ENCODE results near the gene LCN2. TPM values are rescaled to one million over a fixed set of nuclear protein-coding genes. Genes with fewer than 3 reads are reported as not detected.

The LCN2 gene
- total RNA-seq, 1 experiment from 2014 or later = 4,208 TPM

GRCh38 chr9:128101690-128102089 lies 47.6 kb upstream of the LCN2 start:
- H3K4me3 Mint-ChIP-seq (ENCODE audit: low read depth, unreplicated experiment) = no peak overlapping the region
- no peaks in the 10 kb centered on the region for H3K9me3 Mint-ChIP-seq (ENCODE audit: low read depth, unreplicated experiment)
- intact Hi-C loops (cut with micrococcal nuclease; ENCODE audit: unreplicated experiment) = no loop called here
- TF ChIP-seq, protein P1, sequence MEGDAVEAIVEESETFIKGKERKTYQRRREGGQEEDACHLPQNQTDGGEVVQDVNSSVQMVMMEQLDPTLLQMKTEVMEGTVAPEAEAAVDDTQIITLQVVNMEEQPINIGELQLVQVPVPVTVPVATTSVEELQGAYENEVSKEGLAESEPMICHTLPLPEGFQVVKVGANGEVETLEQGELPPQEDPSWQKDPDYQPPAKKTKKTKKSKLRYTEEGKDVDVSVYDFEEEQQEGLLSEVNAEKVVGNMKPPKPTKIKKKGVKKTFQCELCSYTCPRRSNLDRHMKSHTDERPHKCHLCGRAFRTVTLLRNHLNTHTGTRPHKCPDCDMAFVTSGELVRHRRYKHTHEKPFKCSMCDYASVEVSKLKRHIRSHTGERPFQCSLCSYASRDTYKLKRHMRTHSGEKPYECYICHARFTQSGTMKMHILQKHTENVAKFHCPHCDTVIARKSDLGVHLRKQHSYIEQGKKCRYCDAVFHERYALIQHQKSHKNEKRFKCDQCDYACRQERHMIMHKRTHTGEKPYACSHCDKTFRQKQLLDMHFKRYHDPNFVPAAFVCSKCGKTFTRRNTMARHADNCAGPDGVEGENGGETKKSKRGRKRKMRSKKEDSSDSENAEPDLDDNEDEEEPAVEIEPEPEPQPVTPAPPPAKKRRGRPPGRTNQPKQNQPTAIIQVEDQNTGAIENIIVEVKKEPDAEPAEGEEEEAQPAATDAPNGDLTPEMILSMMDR (IDR thresholded peaks at IDR 0.05; ENCODE audit: unreplicated experiment) = no peak
- CTCF ChIA-PET = interaction anchor here (0.6 kb wide), 1 partner anchor 53 kb away, joined by 3 read pairs; no protein-coding TSS in a partner anchor
- no peaks in the 10 kb centered on the region for H3K27me3 Mint-ChIP-seq (ENCODE audit: unreplicated experiment)
- peaks cover 13% of the 10 kb centered on the region for H3K4me1 Mint-ChIP-seq (ENCODE audit: low read depth, unreplicated experiment)
- DNase-seq = no peak
- peaks cover 79% of the 10 kb centered on the region for H3K36me3 Mint-ChIP-seq (ENCODE audit: insufficient read depth, unreplicated experiment)
- H3K27ac Mint-ChIP-seq (ENCODE audit: unreplicated experiment) = no peak overlapping the region
- no TSS peak for BruUV-seq (replicated peaks)

- CTCF ChIA-PET = interaction anchor here (0.6 kb wide), 1 partner anchor 54 kb away, joined by 3 read pairs; no protein-coding TSS in a partner anchor
- peak overlapping the region; percentile 58 for H3K27ac Mint-ChIP-seq (ENCODE audit: unreplicated experiment)
- TF ChIP-seq, protein P1 (IDR thresholded peaks at IDR 0.05; ENCODE audit: unreplicated experiment) = no peak
- BruUV-seq (replicated peaks) = no TSS peak
- intact Hi-C loops (cut with micrococcal nuclease; ENCODE audit: unreplicated experiment) = no loop called here
- no peak for DNase-seq
- H3K4me1 Mint-ChIP-seq (ENCODE audit: low read depth, unreplicated experiment) = peaks cover 13% of the 10 kb centered on the region
- no peaks in the 10 kb centered on the region for H3K27me3 Mint-ChIP-seq (ENCODE audit: unreplicated experiment)
- H3K4me3 Mint-ChIP-seq (ENCODE audit: low read depth, unreplicated experiment) = no peak overlapping the region
- peaks cover 83% of the 10 kb centered on the region for H3K36me3 Mint-ChIP-seq (ENCODE audit: insufficient read depth, unreplicated experiment)
- H3K9me3 Mint-ChIP-seq (ENCODE audit: low read depth, unreplicated experiment) = no peaks in the 10 kb centered on the region
Observed at GRCh38 chr9:128102196-128102595, 47.1 kb upstream of the LCN2 start.

DNA sequence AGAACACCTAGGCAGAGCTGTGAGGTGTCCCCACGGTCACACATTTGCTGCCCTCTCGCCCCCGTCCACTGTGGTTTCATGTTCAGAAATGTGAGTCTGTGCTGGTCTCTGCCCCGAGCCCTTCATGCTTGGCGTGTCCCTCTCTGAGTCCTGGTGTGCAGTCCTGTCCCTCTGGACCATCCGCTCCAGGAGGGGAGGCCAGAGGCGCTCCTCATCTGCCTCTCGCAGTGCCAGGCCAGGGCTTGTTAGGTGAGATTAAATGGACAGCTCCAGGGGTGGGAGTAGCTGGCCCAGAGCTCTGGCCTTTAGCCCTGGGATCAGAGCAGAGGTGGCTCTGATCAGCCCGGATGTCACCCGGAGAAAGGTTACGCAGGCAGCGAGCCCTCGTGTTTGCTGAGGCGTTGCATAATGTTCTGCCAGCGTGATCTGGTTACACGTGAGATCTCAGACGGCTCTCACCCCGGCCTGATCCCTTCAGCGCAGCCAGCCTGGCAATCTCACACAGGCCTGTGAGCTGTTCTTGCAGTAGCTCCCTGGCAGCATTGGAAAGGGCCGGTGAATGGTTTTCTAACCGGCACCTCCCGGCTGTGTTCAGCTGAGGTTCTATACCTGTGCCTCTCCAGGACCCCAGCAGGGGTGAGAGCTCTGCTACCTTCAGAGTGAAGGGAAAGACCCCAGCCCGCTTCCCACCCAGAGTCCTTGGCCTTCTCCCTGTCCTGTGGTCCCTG lies 46.2 kb upstream of the LCN2 start:
- peaks cover 13% of the 10 kb centered on the region for H3K4me1 Mint-ChIP-seq (ENCODE audit: low read depth, unreplicated experiment)
- intact Hi-C loops (cut with micrococcal nuclease; ENCODE audit: unreplicated experiment) = no loop called here
- no TSS peak for BruUV-seq (replicated peaks)
- CTCF ChIA-PET = no interaction called here
- H3K9me3 Mint-ChIP-seq (ENCODE audit: low read depth, unreplicated experiment) = no peaks in the 10 kb centered on the region
- TF ChIP-seq, protein P1 (IDR thresholded peaks at IDR 0.05; ENCODE audit: unreplicated experiment) = no peak
- no peak for DNase-seq
- no peak overlapping the region for H3K4me3 Mint-ChIP-seq (ENCODE audit: low read depth, unreplicated experiment)
- peak overlapping the region; percentile 58 for H3K27ac Mint-ChIP-seq (ENCODE audit: unreplicated experiment)
- H3K36me3 Mint-ChIP-seq (ENCODE audit: insufficient read depth, unreplicated experiment) = peaks cover 87% of the 10 kb centered on the region
- no peaks in the 10 kb centered on the region for H3K27me3 Mint-ChIP-seq (ENCODE audit: unreplicated experiment)

DNA sequence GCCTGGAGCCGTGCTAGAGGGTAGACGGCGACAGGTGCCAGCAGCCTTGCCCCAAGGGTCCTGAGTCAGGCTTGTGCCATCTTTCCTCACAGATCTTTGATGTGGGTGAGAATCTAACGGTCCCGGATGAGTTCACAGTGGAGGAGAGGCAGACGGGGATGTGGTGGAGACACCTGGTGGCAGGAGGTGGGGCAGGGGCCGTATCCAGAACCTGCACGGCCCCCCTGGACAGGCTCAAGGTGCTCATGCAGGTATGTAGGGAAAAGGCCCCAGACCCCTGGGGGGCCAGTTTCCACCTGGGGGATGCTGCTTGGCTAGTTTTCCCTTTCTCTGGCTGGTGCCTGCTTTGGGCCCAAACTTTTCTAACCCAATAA lies 45.7 kb upstream of the LCN2 start:
- no peak for DNase-seq
- no peaks in the 10 kb centered on the region for H3K9me3 Mint-ChIP-seq (ENCODE audit: low read depth, unreplicated experiment)
- CTCF ChIA-PET = no interaction called here
- no peak overlapping the region for H3K27ac Mint-ChIP-seq (ENCODE audit: unreplicated experiment)
- peaks cover 85% of the 10 kb centered on the region for H3K36me3 Mint-ChIP-seq (ENCODE audit: insufficient read depth, unreplicated experiment)
- BruUV-seq (replicated peaks) = no TSS peak
- H3K4me1 Mint-ChIP-seq (ENCODE audit: low read depth, unreplicated experiment) = peaks cover 13% of the 10 kb centered on the region
- H3K27me3 Mint-ChIP-seq (ENCODE audit: unreplicated experiment) = no peaks in the 10 kb centered on the region
- H3K4me3 Mint-ChIP-seq (ENCODE audit: low read depth, unreplicated experiment) = no peak overlapping the region
- TF ChIP-seq, protein P1 (IDR thresholded peaks at IDR 0.05; ENCODE audit: unreplicated experiment) = no peak
- intact Hi-C loops (cut with micrococcal nuclease; ENCODE audit: unreplicated experiment) = no loop called here

All from Calu3 (cell line).